SH-SY5Y (cell line): ENCODE results near the gene OSGEP.

ENCODE experiments used
- GATA2 ChIP-seq: IDR thresholded peaks from 2 replicates; pipeline ENCODE4 v1.6.1; 2011; ENCODE audit warnings: mild to moderate bottlenecking, low read depth, low read length
- GATA3 ChIP-seq: IDR thresholded peaks from 2 replicates; pipeline ENCODE4 v1.6.1; 2011; ENCODE audit warnings: low read depth, mild to moderate bottlenecking, low read length, moderate library complexity

GRCh38 chr14:20440465-20440864 is 14.1 kb downstream of the OSGEP start:
- TF ChIP-seq GATA2 (no peak), GATA3 (no peak)
